HG02759 (cell line): ENCODE results near the gene ACIN1.
"Not testable (repeated sequence)": the region's sequence is repeated elsewhere in the genome, so short reads cannot be mapped to it uniquely, and the experiment has no call there.

Source experiments
- ATAC-seq: cut with Tn5 transposase; IDR thresholded peaks from one replicate; pipeline ENCODE4 v1.9.1; 2021; ENCODE audit warnings: mild to moderate bottlenecking, moderate library complexity; ENCODE audit not compliant: unreplicated experiment

The ACIN1 gene

DNA sequence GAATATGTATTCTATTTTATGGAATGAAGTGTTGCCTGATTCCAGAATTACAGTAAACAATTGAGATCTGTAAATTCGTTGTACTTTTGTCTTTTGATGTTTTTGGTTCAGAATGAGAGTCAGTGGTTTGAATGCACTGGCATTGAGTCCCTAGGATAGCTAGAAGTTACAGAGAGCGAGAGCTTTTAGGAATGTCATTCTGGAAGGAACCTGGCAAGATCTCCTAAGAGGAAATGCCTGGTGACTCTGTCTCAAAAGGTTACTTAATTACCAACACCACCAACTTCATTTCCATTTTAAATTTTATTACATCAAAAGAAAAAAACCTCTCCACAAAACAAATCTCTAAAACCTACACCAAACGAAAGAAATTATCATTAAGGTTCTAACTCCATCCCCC lies 30.1 kb upstream of the ACIN1 start:
- no peak for ATAC-seq

DNA sequence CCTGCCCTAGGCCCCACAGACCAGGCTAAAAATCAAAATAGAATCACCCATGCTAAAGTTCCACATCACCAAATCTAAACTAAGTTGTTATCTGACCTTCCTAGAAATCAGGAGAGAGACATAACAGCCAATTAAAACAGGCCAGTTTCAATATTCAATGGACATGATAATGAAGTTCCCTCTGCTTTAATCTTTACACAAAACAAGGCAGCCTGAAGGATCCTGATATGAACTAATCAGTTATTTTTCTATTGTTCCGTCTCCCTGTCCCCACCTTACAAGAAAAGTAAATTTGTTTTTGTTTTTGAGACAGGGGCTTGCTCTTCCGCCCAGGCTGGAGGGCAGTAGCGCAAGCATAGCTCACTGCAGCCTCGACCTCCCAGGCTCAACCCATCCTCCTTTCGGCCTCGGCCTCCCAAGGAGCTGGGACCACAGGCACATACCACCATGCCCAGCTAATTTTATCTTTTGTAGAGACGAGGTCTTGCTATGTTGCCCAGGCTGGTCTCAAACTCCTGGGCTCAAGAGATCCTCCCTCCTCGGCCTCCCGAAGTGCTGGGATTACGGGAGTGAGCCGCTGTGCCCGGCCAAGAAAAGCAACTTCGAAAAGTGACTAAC lies 29.5 kb upstream of the ACIN1 start:
- ATAC-seq = no peak

DNA sequence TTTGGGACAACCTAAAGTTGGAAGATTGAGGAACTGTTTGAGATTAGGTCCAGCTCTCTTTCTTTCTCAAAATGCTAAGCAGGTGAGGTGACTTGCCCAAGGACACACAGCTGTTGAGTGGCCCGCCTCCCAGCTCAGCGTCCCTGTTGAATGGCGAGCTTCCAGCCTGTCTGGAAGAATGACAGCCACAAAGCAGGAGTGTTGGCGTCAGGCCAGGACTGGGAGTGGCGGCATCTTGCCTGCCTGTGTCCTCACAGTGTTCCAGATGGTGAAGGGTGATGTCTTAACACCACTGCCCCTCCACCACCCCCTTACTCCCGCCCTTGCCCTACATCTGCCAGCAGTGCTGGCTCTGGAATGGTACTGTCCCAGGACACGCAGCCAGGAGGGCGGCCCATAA lies 28.5 kb upstream of the ACIN1 start:
- no peak for ATAC-seq

DNA sequence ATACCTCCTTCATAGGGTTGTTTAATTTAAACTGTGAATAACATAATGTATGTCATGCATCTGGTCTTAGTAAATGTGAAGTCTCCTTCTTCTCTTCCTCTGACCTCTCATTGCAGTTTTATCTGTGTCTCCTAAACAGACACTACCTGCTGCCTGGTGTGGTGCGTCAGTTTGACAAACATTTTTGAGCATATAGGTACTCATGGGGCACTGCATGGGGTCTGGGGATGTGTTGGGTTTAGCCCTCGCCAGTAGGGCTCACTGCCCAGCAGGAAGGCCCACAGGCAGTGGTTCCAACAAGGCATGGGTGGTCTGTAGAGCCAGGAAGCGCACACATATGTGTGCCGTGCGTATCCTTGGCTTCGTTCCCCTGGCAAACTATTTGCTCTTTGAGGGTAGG lies 27.1 kb upstream of the ACIN1 start:
- no peak for ATAC-seq

DNA sequence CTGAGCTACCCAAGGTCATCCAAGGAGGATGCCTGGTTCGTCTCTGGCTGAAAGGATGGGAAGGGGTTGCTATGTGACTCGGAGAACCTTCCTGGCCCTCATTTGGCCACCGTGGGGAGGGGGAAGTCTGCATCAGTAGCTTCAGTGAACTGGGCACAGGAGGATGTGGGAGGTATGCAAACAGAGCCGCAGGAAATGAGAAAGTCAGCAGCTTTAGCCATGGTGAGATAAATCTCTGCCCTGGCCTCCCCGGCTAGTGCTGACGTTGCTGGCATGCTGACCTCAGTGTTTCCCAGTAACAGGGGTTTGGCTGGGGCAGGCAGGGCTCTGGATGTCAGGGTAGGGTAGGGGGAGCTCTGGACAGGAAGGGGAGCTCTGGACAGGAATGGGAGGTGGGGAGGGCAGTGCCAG lies 26.4 kb upstream of the ACIN1 start:
- no peak for ATAC-seq

DNA sequence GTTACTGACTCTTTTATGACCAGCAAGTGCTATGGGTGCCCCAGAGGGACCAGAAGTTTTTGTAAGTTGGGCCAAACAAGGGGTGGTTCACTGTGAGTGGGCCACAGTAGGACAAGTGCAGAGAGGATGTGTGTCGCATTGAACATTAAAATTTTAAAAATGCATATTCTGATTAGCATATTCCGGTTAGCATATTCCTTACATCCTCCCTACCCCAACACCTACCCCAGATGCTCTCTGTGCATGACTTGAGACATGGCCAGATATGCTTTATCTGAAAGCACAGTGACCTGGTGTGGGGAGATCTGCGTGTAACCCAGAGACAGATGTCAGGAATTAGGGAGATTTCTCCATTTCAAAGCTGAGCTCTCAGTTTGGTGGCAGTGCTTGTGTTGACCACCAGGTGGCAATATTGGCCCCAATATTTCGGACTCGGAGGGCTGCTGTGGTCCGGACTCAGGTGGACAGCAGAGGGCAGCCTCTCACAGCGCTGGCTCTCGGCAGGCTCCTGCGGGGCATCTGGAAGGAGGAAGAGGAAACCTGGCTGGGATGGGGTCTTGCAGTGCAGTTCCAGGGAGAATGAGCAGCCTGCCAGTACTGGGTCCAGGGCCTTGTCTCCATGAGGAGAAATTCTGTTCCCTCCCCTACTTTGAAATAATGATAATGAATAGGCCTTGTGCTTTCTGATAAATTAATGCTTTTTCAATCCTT lies 25.8 kb upstream of the ACIN1 start:
- peak; percentile 77 for ATAC-seq

DNA sequence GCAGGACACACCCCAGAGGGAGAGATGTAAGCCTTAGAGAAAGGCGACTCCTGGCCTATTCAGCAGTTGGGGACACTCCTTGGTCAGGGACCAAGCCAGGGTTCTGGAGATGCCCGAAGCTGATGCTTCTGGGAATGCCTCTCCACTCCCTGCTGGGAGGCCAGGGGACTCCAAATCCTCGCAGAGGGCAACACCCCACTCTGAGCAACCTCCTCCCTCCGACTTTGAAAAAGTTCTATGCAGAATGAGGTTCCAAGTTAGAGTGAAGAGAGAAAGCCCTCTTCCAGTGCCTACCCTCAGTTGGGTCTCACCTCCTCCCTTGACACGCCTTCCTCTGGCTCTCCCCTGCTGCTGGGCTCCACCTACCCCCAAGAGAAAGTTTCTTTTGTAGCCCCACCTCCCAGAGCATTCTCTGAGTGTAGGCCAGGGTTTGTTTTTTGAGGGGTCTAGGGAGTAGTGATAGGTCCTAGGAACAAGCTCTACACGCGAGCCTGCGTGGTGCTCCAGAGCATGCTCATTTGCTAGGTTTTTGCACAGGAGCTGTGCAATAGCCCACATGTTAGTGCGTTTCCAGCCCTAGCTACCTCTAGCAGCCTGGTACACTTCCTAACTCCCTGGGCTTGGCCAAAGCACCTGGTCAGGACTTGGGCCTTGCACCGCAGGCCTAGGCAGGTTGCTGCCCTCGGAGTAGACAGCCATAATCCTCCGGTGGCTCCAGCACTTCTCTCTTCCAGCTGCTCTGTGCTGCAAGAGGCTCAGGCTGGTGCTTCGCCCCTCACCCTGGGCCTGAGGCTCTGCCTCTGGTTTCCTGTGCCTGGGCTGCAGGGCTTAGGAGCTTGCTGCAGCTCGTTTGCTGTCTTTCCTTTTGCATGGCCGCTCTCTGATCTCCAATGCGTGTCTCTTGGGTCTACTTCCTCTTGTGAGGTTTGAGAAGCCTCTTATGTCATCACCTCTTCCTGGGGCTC lies 24.7 kb upstream of the ACIN1 start:
- ATAC-seq = no peak

DNA sequence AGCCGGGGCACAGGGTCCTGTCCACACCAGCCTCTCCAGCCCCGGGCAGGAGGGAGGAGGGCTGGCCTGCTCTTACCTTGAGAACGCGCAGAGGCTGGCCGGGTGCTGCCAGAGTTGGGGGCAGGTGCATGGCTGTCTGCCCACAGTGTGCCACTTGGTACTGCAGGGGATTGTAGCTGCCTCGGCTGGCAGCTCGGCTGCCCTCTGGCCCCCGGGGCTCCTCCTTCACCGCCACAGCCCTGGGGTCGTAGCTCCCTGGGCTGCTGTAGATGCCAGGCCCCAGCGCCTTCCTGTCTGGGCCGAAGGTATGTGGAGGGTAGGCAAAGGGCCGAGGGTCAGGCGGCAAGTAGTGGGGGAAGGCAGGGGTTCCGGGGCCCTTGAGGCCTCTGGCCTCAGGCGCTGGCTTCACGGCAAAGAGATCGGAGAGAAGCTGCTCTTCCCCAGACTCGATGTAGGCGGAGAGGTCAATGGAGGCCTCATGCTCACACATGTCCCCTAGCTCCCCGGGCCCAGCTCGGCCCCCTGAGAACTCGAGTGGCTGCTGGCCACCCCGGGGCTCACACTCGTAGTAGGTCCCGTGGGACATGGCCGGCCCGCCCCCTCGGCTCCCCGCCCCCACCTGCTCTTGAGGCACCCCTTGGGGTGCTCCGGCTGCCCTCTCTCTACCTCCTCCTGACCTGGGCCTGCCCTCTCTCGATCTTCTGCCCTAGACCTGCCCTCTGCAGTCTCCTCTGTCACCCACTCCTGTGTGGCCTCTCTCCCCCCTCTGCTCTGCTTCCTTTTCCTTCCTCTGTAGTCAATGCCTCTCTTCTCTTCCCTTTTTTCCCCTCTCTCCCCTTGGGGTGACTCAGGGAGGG lies 23.8 kb upstream of the ACIN1 start, which contains the start of gene CEBPE:
TSS of gene CEBPE (minus strand) at position 750 of the 857 bp plus-strand sequence. CDS start at position 586, 164 bp downstream.
- ATAC-seq = no peak

DNA sequence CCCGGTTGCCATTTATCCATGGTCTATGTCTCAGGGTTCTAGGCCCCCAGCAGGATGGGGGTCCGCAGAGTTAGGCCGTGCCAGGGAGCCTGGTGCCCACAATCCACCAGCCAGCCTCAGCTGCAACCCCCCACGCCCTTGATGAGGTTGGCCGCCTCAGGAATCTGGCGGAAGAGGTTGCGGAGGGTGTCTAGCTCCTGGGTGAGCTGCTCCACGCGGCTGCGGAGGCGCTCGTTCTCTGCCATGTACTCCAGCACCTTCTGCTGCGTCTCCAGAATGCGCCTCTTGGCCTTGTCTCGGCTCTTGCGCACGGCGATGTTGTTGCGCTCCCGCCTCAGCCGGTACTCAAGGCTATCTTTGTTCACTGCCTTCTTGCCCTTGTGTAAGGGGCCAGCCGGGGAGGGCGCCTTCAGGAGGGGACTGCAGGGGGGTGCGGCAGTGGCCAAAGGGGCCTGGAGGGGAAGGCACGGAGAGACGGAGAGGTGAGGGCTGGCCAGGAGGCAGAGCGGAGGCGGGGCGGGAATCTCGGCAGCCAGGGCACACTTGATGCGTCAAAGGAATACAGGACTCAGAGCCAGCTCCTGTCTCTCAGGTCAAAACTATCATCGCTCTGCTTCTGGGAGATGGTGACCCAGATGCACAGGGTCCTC lies 22.6 kb upstream of the ACIN1 start:
- ATAC-seq = no peak

DNA sequence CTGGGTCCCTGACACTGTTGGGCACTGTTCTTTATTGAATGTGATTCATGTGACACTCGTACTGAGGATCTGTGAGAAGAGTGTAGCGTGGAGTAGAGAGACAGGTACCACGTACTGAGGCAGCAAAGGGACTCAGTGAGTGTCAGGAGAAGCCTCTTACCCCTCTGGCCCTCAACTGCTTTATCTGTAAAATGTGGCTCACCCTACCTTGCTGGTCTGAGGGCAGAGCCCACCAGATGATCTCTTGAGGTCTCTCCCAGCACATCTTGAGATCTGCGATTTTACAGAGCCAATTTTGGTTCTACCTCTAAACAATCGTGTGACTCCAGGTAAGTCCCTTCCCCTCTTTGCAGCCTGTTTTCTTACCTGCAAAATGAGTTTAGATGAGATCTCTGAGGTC lies 21.0 kb upstream of the ACIN1 start:
- no peak for ATAC-seq

DNA sequence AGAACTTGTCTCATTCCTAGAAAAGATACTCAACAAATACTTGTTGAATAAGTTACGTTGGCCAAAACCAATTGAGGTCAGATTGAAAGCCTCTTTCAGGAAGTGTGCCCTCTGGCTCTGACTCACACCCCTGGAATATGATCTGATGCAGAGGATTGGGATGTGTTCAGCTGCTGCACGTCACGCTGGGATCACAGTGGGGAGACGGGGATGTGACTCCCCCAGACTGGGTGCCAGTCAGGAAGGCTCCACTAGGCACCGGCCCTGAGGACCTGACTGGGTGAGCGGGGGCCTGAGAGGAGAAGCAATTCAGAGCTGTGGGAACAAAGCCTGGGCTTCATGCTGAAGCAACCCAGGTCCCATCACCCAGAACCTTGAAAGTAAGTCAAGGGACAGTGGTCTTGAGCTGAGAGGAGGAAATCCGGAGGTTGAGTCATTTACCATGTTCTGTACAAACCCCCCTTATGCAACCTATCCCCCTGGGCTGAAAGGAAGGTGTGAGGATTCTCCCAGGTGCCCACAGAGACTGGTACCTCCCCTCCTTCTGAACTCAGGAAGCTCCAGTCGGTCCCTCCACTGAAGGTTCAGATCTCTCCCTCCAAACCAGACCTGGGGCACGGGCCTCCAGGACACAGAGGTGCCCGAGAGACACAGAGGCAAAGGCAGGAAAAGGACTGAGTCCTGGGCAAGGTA lies 20.2 kb upstream of the ACIN1 start:
- ATAC-seq = no peak

DNA sequence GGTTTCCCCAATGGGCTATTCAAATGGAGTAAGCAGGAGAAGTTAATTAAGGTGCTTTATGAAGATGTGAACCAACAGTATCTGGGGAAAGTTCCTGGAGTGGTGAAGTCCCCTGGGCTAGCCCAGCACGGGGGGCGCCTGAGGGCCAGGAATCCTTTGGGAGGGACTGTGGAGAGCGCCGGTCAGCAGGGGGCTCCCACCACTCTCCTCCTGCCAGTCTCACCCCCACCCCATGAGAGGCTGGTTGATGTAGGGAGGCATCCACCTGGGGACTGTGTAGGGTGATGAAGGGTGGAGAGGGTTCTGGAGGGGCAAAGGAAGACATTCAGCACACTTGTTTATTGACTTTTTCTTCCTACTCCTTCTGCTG lies 19.7 kb upstream of the ACIN1 start:
- no peak for ATAC-seq

DNA sequence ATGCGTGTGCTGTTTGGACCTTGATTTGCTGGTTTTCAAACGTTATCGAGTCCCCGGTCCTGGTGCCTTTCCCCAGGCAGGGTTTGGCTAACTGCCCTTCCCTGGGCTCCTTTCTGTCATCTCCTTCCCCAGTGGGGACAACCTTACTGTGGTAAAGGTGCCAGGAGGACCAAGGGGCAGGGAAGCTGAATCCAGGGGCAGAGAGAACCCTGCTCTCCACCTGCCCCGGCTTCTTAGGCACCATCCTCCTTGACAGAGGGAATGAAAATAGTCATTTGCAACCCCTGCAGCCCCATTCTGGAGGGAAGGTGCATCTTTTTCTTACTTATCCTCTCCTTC lies 19.2 kb upstream of the ACIN1 start:
- no peak for ATAC-seq

DNA sequence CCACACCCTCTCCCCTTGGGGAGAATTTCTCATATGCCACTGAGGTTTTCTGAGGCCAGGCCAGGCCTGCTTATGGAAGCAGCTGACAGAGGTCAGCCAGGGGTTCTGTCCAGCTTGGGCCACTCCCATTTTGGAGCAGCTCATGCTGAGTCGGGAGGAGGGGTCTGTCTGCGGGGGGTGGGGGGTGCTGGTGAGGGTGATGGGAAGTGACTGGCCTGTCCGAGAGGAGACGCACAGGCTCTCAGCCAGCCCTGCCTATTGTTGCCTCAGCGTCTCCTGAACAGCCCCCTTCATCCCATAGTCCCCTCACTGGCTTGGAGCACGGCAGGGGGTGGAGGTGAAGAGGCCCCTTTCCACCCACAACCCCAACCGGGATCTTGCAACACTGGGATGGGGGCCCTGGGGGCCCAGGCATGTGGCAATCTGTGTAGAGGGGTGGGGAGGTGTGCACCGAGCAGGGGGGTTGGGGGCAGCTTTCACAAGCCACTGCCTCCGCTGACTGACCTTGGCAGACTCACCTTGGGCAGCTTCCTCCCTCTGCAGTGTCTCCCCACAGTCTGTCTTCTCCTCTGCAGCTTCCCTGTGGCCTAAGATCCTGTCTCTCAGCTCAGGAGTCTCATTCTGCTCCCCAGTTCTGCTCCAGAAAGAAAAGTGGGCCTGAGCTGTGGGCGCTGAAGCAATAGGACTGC lies 18.6 kb upstream of the ACIN1 start:
- ATAC-seq = no peak

DNA sequence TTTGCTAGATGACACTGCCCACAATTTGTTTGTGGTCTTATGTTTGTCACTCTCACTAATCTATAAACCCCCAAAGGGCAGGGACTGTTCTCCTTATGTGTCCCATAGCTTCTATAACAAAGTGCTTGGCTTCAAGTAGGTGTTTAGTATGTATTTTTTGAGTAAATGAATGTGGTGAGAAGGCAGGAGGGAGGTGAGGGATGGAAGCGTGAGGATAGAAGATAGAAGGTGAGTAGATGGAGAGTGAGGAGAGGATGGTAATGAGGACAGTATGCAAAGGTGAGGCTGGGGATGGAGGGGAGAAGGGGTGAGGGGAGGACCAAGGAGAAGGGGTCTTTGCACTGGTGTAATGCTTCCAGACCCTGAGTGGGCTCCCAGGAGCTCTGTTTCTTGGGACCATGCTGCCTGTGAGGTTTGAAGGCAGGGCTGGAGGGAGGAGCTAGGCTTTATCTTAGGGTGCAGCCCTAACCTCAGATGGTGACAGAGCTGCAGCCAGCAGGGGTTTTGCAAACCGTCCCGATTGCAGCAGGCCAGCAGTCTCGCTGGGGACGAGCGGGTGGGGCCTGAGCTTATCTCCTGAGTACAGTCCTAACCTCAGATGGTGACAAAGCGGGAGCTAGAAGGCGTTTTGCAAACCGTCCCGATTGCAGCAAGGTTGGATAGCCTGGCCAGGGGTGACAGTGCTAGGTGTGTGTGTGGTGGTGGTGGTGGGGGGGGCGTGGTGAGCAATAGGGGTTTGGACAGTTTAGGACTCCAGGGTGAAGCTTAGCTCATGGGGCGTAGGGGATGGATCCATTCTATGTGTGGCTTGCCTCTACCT lies 17.6 kb upstream of the ACIN1 start:
- no peak for ATAC-seq

DNA sequence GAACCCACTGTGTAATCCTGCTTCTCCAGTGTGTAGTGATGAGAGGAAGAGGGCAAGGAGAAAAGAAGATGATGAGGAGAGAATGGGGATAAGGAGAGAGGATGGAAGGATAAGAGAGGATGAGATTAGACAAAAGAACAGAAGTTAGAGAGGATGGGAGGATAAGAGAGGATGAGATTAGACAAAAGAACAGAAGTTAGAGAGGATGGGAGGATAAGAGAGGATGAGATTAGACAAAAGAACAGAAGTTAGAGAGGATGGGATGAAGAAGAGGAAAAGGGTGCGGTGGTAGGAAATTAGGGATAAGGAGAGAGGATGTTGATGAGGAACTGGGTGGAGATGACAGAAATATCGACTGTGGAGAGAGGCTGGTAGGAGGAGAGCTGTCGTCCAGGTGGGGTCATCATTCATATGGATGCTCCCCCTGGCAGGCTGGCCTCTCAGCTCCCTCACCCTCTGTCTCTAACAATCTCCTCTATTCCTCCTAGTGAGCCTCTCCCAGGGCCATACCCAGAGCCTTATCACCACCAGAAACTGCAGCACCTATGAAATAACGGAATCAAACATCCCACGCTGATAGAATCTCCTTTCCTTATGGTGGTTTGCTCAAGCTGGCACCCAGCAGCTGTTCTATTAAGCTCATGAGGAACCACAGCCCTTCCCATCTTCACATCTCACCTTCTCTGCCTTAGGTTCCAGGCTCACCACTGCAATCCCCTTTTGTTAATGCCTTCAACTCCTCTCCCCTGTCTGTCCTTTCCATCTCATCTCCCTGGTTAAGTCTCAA lies 15.8 kb upstream of the ACIN1 start:
- no peak for ATAC-seq

DNA sequence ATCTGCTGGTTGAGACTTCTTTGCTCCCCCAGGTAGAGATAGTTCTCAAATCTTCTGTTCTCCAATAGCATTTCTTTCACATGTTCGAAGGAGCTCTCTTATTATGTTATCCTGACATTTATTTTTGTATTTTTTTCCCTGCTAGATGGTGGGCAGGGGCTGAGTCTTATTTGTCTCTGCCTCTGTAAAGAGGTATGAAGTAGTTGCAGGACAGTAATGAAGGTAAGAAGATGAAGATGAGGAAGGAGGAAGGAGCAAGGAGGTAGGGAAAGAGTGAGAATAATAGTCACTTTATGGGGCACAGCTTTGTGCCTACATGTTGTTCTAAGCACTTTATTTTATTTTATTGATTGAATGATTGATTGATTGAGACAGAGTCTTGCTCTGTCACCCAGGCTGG lies 14.8 kb upstream of the ACIN1 start:
- ATAC-seq = no peak

DNA sequence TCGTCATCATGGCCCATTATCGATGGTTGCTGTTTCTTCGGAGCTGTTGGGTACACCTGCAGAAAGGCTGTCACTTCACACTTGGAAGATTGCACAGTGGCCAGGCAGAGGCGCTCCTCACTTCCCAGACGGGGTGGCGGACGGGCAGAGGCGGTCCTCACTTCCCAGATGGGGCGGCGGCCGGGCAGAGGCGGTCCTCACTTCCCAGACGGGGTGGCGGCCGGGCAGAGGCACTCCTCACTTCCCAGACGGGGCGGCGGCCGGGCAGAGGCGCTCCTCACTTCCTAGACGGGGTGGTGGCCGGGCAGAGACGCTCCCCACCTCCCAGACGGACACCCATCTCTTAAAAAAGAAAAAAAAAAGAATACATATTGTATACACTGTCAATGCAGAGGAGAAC lies 13.2 kb upstream of the ACIN1 start:
- not testable (repeated sequence) for ATAC-seq
